Testis (tissue), 3 donors: Measurements from ENCODE around the gene CLEC16A. TPM values are rescaled to one million over a fixed set of nuclear protein-coding genes. Genes with fewer than 3 reads are reported as not detected.
"Not testable (repeated sequence)": the region's sequence is repeated elsewhere in the genome, so short reads cannot be mapped to it uniquely, and the experiment has no call there.

ENCODE experiments used
- DNase-seq: peaks from one replicate; pipeline ENCODE4 v3.0.0-alpha.2; 2019
- H3K27ac ChIP-seq, 2 donors: fragments of 200-600 bp; sonication (generic); one replicate each; pipeline ENCODE4 v1.5.1; 2019
- H3K27me3 ChIP-seq: fragments of 200-600 bp; sonication (generic); one replicate; pipeline ENCODE4 v1.5.1; 2019
- H3K36me3 ChIP-seq: fragments of 200-600 bp; sonication (generic); one replicate; pipeline ENCODE4 v1.5.1; 2017; ENCODE audit warnings: low read depth; ENCODE audit errors: missing control alignments
- H3K4me1 ChIP-seq: fragments of 200-600 bp; sonication (generic); one replicate; pipeline ENCODE4 v1.5.1; 2019
- H3K4me3 ChIP-seq, 2 donors: fragments of 200-600 bp; sonication (generic); one replicate each; pipeline ENCODE4 v1.5.1; 2017 to 2019
- H3K9me3 ChIP-seq: fragments of 200-600 bp; sonication (generic); one replicate; pipeline ENCODE4 v1.5.1; 2017
- CTCF ChIP-seq, 3 experiments: fragments of 450-650 bp in 2 of 3; fragments of 200-600 bp in 1 of 3; sonication (generic) in 1 of 3; IDR thresholded peaks; one replicate each; pipeline ENCODE4 v1.5.1; 2016 to 2019; ENCODE audit warnings: antibody characterized with exemption in 3 of 3, mild to moderate bottlenecking in 2 of 3, moderate library complexity in 1 of 3
- POLR2A ChIP-seq: fragments of 450-650 bp; IDR thresholded peaks from one replicate; pipeline ENCODE4 v1.6.1; 2017; ENCODE audit warnings: antibody characterized with exemption, mild to moderate bottlenecking, moderate library complexity
- WGBS, 2 donors: methylation state at CpG; one replicate each; pipeline ENCODE4 v1.1.5; 2018; 5-methylcytosine and 5-hydroxymethylcytosine counted together
- intact Hi-C: fragments of 100-400 bp; cut with DNase I; formaldehyde crosslinking; loops from one replicate; pipeline ENCODE4 v1.15.1; 2023; ENCODE audit warnings: low total_unique reads
- polyA plus RNA-seq: library from polyadenylated mRNA; stranded (reverse); fragments of 350-450 nt; fragmentation: Illumina TruSeq; extraction: RNeasy Lipid Tissue Mini Kit (QIAGEN cat#74804); gene quantifications from one replicate; pipeline ENCODE4 v1.2.3, GENCODE V29; 2014; ENCODE audit warnings: low read depth, low replicate concordance; ENCODE audit not compliant: insufficient read depth
- total RNA-seq, 2 donors: library from RNA; depleted of rRNA; stranded (reverse); fragments of >200 nt; gene quantifications; one replicate each; pipeline ENCODE4 v1.2.3, GENCODE V29; 2016

Gene CLEC16A
- total and polyA plus RNA-seq, 3 donors from 2014 or later = 93.9 to 126 (median 122) TPM

GRCh38 chr16:11100239-11100750, 155.9 kb downstream of the CLEC16A start:
- intact Hi-C loops = no loop called here
- TF ChIP-seq POLR2A = no peak
- no peak for TF ChIP-seq CTCF (IDR thresholded peaks at IDR 0.05)
- Histone ChIP-seq H3K4me1 (peaks cover 16% of the 10 kb centered on the region), H3K36me3 (no peaks in the 10 kb centered on the region), H3K9me3 (no peaks in the 10 kb centered on the region), H3K27ac (no peak overlapping the region), H3K4me3 (no peak overlapping the region), H3K27me3 (no peaks in the 10 kb centered on the region)
- WGBS, 2 donors = 73 to 74% methylated on average over 6 of the region's 6 CpGs
- peak; percentile 51 for DNase-seq

GRCh38 chr16:11101283-11101682, 156.9 kb downstream of the CLEC16A start:
- intact Hi-C loops = no loop called here
- no peak for DNase-seq
- H3K27ac ChIP-seq = no peak overlapping the region

GRCh38 chr16:11101695-11102522, 157.5 kb downstream of the CLEC16A start:
- H3K4me3 ChIP-seq = no peak overlapping the region
- no peaks in the 10 kb centered on the region for H3K9me3 ChIP-seq
- WGBS, 2 donors = 70 to 76% methylated on average over 9 of the region's 9 CpGs
- H3K36me3 ChIP-seq = no peaks in the 10 kb centered on the region
- no peak for DNase-seq
- peaks cover 16% of the 10 kb centered on the region for H3K4me1 ChIP-seq
- TF ChIP-seq CTCF (IDR thresholded peaks at IDR 0.05) = no peak
- TF ChIP-seq POLR2A = no peak
- no peaks in the 10 kb centered on the region for H3K27me3 ChIP-seq
- peak overlapping the region in 1 of 2 donors; percentile 54 for H3K27ac ChIP-seq
- intact Hi-C loops = no loop called here

More at GRCh38 chr16:11101283-11101682, 156.9 kb downstream of the CLEC16A start:
- Histone ChIP-seq H3K4me1 (peaks cover 16% of the 10 kb centered on the region), H3K27me3 (no peaks in the 10 kb centered on the region), H3K4me3 (no peak overlapping the region), H3K9me3 (no peaks in the 10 kb centered on the region), H3K36me3 (no peaks in the 10 kb centered on the region)
- WGBS, 2 donors = 84 to 88% methylated on average over 6 of the region's 6 CpGs
- TF ChIP-seq POLR2A (no peak), CTCF (IDR thresholded peaks at IDR 0.05) (no peak)

GRCh38 chr16:11102523-11102898, 158.1 kb downstream of the CLEC16A start:
- no peak for DNase-seq
- Histone ChIP-seq H3K27me3 (no peaks in the 10 kb centered on the region), H3K4me3 (no peak overlapping the region), H3K36me3 (no peaks in the 10 kb centered on the region), H3K27ac (peak overlapping the region in 1 of 2 donors; percentile 54), H3K4me1 (peaks cover 16% of the 10 kb centered on the region), H3K9me3 (no peaks in the 10 kb centered on the region)
- TF ChIP-seq POLR2A (no peak), CTCF (IDR thresholded peaks at IDR 0.05) (no peak)
- 90 to 92% methylated on average over 3 of the region's 3 CpGs for WGBS, 2 donors
- intact Hi-C loops = no loop called here

- 89 to 98% methylated on average over 5 of the region's 5 CpGs for WGBS, 2 donors
- H3K4me3 ChIP-seq, intact Hi-C loops: not testable (repeated sequence)
These were observed 158.9 kb downstream of the CLEC16A start for GRCh38 chr16:11103301-11103700.

More at GRCh38 chr16:11103301-11103700, 158.9 kb downstream of the CLEC16A start:
- H3K27me3 ChIP-seq, H3K9me3 ChIP-seq, H3K27ac ChIP-seq, H3K36me3 ChIP-seq, DNase-seq: not testable (repeated sequence)
- peaks cover 16% of the 10 kb centered on the region for H3K4me1 ChIP-seq
